ENCODE measurements around the gene ZYG11B.
"Not testable (repeated sequence)": the region's sequence is repeated elsewhere in the genome, so short reads cannot be mapped to it uniquely, and the experiment has no call there.

GRCh38 chr1:52749496-52749895, 23.2 kb downstream of the ZYG11B start:
- not testable (repeated sequence) for TF ChIP-seq USF2 (CRISPR knock-in tag; IDR thresholded peaks at IDR 0.05); FOXA3 (CRISPR knock-in tag; conservative IDR thresholded peaks at IDR 0.05 in 1 of 2, IDR thresholded peaks at IDR 0.05 in 1 of 2); HDAC6 (IDR thresholded peaks at IDR 0.05; ENCODE audit: low read depth, low read length); CTCF (IDR thresholded peaks at IDR 0.05 in 2 of 3, conservative IDR thresholded peaks at IDR 0.05 in 1 of 3; ENCODE audit: insufficient read depth in 2 of 3, low read depth in 1 of 3, low read length in 3 of 3); ZNF778 (CRISPR knock-in tag; IDR thresholded peaks at IDR 0.05); BRF1 (IDR thresholded peaks at IDR 0.05; ENCODE audit: borderline replicate concordance, extremely low read depth, insufficient read length); TCF3 (CRISPR knock-in tag; IDR thresholded peaks at IDR 0.05)

Data from K562 (cell line).